Measurements from ENCODE around the gene FTSJ3. TPM values are rescaled to one million over a fixed set of nuclear protein-coding genes. Genes with fewer than 3 reads are reported as not detected.

FTSJ3 gene
- total RNA-seq, 1 experiment from 2014 or later, result 75.9 TPM

DNA sequence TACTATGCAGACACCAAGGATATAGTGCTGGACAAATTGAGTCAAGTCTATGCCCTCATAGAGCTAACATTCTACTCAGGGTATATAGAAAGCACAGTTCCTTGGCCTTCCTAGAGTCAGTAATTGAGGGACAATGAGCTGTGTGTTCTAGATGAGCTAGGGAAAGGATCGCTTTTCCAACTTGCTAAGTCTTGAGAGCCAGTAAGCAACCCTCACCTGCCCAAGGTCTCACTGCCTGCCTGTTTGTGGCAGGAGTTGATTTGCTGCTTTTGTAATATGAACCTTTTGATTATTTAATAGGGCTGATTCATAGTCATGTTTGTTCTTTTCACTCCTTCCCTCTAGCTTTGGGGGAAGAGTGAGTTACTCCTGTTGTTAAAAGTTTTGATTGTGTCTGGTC is 47.0 kb downstream of the FTSJ3 start:
- no peaks in the 10 kb centered on the region for H3K9me3 Mint-ChIP-seq (ENCODE audit: unreplicated experiment)
- ChIA-PET POLR2A (no interaction called here), CTCF (interaction anchor here (1.5 kb wide), 1 partner anchor 46 kb away, joined by 3 read pairs; no protein-coding TSS in a partner anchor)
- Histone ChIP-seq H3K4me3 (ENCODE audit: low read depth, low read length) (no peak overlapping the region), H3K27me3 (replicated peaks; ENCODE audit: control insufficient read depth, insufficient read depth, low read length) (no peaks in the 10 kb centered on the region), H3K9me3 (no peaks in the 10 kb centered on the region), H3K4me1 (no peaks in the 10 kb centered on the region), H3K36me3 (ENCODE audit: control insufficient read depth, insufficient read depth, low read length) (peaks cover 3% of the 10 kb centered on the region)
- H3K27ac Mint-ChIP-seq (ENCODE audit: unreplicated experiment), result peak overlapping the region; percentile 1
- intact Hi-C loops (cut with micrococcal nuclease; ENCODE audit: unreplicated experiment), result no loop called here
- no TSS peak for BruUV-seq (replicated peaks)
- TF ChIP-seq, protein P1, sequence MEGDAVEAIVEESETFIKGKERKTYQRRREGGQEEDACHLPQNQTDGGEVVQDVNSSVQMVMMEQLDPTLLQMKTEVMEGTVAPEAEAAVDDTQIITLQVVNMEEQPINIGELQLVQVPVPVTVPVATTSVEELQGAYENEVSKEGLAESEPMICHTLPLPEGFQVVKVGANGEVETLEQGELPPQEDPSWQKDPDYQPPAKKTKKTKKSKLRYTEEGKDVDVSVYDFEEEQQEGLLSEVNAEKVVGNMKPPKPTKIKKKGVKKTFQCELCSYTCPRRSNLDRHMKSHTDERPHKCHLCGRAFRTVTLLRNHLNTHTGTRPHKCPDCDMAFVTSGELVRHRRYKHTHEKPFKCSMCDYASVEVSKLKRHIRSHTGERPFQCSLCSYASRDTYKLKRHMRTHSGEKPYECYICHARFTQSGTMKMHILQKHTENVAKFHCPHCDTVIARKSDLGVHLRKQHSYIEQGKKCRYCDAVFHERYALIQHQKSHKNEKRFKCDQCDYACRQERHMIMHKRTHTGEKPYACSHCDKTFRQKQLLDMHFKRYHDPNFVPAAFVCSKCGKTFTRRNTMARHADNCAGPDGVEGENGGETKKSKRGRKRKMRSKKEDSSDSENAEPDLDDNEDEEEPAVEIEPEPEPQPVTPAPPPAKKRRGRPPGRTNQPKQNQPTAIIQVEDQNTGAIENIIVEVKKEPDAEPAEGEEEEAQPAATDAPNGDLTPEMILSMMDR (IDR thresholded peaks at IDR 0.05; ENCODE audit: insufficient read depth in 1 of 2, low read depth in 1 of 2, low read length in 1 of 2, severe bottlenecking in 1 of 2, unreplicated experiment in 1 of 2), result no peak
- peaks cover 85% of the 10 kb centered on the region for H3K36me3 Mint-ChIP-seq (ENCODE audit: insufficient read depth, unreplicated experiment)
- no peak overlapping the region for H3K4me3 Mint-ChIP-seq (ENCODE audit: unreplicated experiment)
- H3K27me3 Mint-ChIP-seq (ENCODE audit: insufficient read depth, unreplicated experiment), result no peaks in the 10 kb centered on the region
- DNase-seq, result no peak
- H3K4me1 Mint-ChIP-seq (ENCODE audit: low read depth, unreplicated experiment), result peaks cover 29% of the 10 kb centered on the region

- DNase-seq, result no peak
- Histone ChIP-seq H3K36me3 (ENCODE audit: control insufficient read depth, insufficient read depth, low read length) (peaks cover 3% of the 10 kb centered on the region; the same call in 1 of the 2 replicates), H3K4me1 (no peaks in the 10 kb centered on the region; the same call in 1 of the 2 replicates), H3K27me3 (replicated peaks; ENCODE audit: control insufficient read depth, insufficient read depth, low read length) (no peaks in the 10 kb centered on the region), H3K4me3 (ENCODE audit: low read depth, low read length) (peak overlapping the region; percentile 82), H3K9me3 (no peaks in the 10 kb centered on the region)
- intact Hi-C loops (cut with micrococcal nuclease; ENCODE audit: unreplicated experiment), result loop anchor here (2.0 kb wide), 1 partner anchor 67 kb away; the partner anchor contains the start of gene SMARCD2
- Mint-ChIP-seq H3K9me3 (ENCODE audit: unreplicated experiment) (peaks cover 2% of the 10 kb centered on the region), H3K4me3 (ENCODE audit: unreplicated experiment) (peak overlapping the region; percentile 76), H3K36me3 (ENCODE audit: insufficient read depth, unreplicated experiment) (peaks cover 86% of the 10 kb centered on the region), H3K27me3 (ENCODE audit: insufficient read depth, unreplicated experiment) (no peaks in the 10 kb centered on the region), H3K27ac (ENCODE audit: unreplicated experiment) (peak overlapping the region; percentile 100), H3K4me1 (ENCODE audit: low read depth, unreplicated experiment) (peaks cover 18% of the 10 kb centered on the region)
- TF ChIP-seq, protein P1 (IDR thresholded peaks at IDR 0.05; ENCODE audit: insufficient read depth in 1 of 2, low read depth in 1 of 2, low read length in 1 of 2, severe bottlenecking in 1 of 2, unreplicated experiment in 1 of 2), result no peak
- POLR2A ChIA-PET, result interaction anchor here (0.6 to 1.4 kb wide), 5 partner anchors 33 to 198 kb away, joined by 3 to 4 read pairs (median 3); partner anchors contain the start of genes MAP3K3 and PSMC5
- CTCF ChIA-PET, result interaction anchor here (0.7 to 1.6 kb wide), 3 partner anchors 34 to 350 kb away, joined by 3 to 19 read pairs (median 3); no protein-coding TSS in a partner anchor
- BruUV-seq (replicated peaks), result no TSS peak
These were observed 52.0 kb downstream of the FTSJ3 start for GRCh38 chr17:63775420-63775819.

DNA sequence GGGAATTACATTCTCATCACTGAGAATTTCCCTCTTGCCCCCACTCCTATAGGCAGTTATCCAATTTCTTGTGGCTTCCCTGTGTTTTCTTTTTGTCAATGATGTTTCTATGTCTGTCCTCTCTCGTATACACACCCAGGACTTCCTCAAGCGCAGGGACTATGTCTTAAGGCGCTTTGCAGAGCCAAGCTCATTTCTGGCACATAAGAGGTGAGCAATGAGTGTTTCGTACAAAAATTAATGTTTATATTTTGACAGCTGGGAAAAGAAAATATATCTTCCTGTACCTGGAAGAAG is 52.5 kb downstream of the FTSJ3 start:
- intact Hi-C loops (cut with micrococcal nuclease; ENCODE audit: unreplicated experiment), result loop anchor here (2.0 to 5.0 kb wide), 2 partner anchors 52 to 68 kb away; partner anchors contain the start of genes FTSJ3, PSMC5 and SMARCD2
- POLR2A ChIA-PET, result interaction anchor here (0.7 to 1.4 kb wide), 3 partner anchors 32 to 52 kb away, joined by 3 read pairs; partner anchors contain the start of gene PSMC5
- no peak for DNase-seq
- peak overlapping the region; percentile 100 for H3K27ac Mint-ChIP-seq (ENCODE audit: unreplicated experiment)
- peaks cover 86% of the 10 kb centered on the region for H3K36me3 Mint-ChIP-seq (ENCODE audit: insufficient read depth, unreplicated experiment)
- H3K27me3 ChIP-seq (replicated peaks; ENCODE audit: control insufficient read depth, insufficient read depth, low read length), result no peaks in the 10 kb centered on the region
- H3K9me3 ChIP-seq, result no peaks in the 10 kb centered on the region
- H3K4me3 Mint-ChIP-seq (ENCODE audit: unreplicated experiment), result peak overlapping the region; percentile 76
- H3K9me3 Mint-ChIP-seq (ENCODE audit: unreplicated experiment), result peaks cover 7% of the 10 kb centered on the region
- H3K4me1 Mint-ChIP-seq (ENCODE audit: low read depth, unreplicated experiment), result peaks cover 23% of the 10 kb centered on the region
- BruUV-seq (replicated peaks), result TSS peak; percentile 29
- no peaks in the 10 kb centered on the region for H3K27me3 Mint-ChIP-seq (ENCODE audit: insufficient read depth, unreplicated experiment)
- CTCF ChIA-PET, result interaction anchor here (1.4 to 1.6 kb wide), 2 partner anchors 35 to 349 kb away, joined by 3 read pairs; no protein-coding TSS in a partner anchor
- no peaks in the 10 kb centered on the region; the same call in 1 of the 2 replicates for H3K4me1 ChIP-seq
- peaks cover 3% of the 10 kb centered on the region; the same call in 1 of the 2 replicates for H3K36me3 ChIP-seq (ENCODE audit: control insufficient read depth, insufficient read depth, low read length)
- H3K4me3 ChIP-seq (ENCODE audit: low read depth, low read length), result peak overlapping the region; percentile 82
- TF ChIP-seq, protein P1 (IDR thresholded peaks at IDR 0.05; ENCODE audit: insufficient read depth in 1 of 2, low read depth in 1 of 2, low read length in 1 of 2, severe bottlenecking in 1 of 2, unreplicated experiment in 1 of 2), result no peak

Measured in Caco-2 (cell line).